Activated CD8-positive, alpha-beta memory T cell treated with anti-CD3 and anti-CD28 coated beads for 36 hours (primary cell): ENCODE measurements around the gene SYT12. TPM values are rescaled to one million over a fixed set of nuclear protein-coding genes. Genes with fewer than 3 reads are reported as not detected.

ENCODE experiments used
- CTCF ChIA-PET: fragments of 350-600 bp; sonication (Branson Sonifier 250); formaldehyde crosslinking; loops from one replicate; lab custom pipeline; 2021; ENCODE audit warnings: antibody characterized with exemption; lab: Charles Lee
- POLR2A ChIA-PET: fragments of 350-600 bp; sonication (Branson Sonifier 250); formaldehyde crosslinking; loops from one replicate; lab custom pipeline; 2021; ENCODE audit warnings: antibody characterized with exemption; lab: Charles Lee
- total RNA-seq, 2 experiments: library from RNA; stranded (reverse); gene quantifications; one replicate each; pipeline ENCODE4 v1.2.3, GENCODE V29; 2021

SYT12 gene
- total RNA-seq, 2 experiments from 2014 or later = not detected

- POLR2A ChIA-PET = no interaction called here
- CTCF ChIA-PET = no interaction called here
Measured at GRCh38 chr11:67048515-67049130, 25.7 kb downstream of the SYT12 start.

DNA sequence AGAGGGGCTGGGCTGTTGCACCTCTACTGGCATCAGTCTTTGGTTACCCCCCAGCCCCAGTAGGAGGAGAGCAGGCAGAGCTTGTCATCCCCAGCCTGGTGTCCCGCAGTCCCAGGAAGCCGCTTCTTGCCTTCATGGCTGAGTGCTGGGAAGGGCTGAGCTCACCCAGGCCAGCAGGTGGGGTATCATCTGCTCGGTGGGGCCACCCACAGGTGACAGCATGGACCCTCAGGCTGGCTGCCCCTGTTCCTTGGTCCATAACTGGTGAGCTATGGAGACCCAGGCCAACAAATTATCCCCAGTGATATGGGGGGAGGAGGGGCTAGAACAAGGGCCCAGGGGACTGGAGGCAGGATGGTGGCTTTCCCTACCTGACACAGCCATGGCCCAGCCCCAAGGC, 27.2 kb downstream of the SYT12 start:
- ChIA-PET CTCF (interaction anchor here (0.6 to 1.0 kb wide), 2 partner anchors 65 to 206 kb away, joined by 3 to 4 read pairs; no protein-coding TSS in a partner anchor), POLR2A (no interaction called here)

- ChIA-PET POLR2A (no interaction called here), CTCF (interaction anchor here (1.9 kb wide), 1 partner anchor 21 kb away, joined by 7 read pairs; no protein-coding TSS in a partner anchor)
Measured at GRCh38 chr11:67051180-67051893, 28.4 kb downstream of the SYT12 start.

DNA sequence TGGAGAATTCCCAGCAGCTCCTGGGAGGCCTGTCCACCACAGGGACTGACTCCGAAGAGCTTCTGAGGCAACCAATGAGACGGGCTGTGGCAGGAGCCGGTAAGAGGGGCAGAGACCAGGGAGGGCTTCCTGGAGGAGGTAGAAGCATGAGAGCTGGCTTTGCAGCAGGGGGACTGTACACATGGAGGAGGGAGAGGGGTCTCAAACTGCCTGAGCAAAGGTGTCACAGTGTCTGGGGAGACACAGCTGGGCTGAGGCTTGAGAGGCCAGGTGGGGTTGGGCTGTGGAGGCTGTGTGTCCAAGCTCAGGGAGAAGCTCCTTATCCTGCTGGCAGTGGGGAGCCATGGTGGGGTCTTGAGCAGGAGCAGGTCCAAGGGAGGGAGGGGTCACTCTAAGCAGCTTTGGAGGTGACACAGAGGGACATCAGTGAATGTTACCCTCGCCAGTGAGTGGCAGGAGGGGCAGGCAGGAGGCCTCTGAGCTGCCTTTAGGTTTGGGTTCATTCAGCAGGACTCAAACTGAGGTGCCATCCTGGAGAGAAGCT, 29.1 kb downstream of the SYT12 start:
- POLR2A ChIA-PET = no interaction called here
- CTCF ChIA-PET = interaction anchor here (1.9 kb wide), 1 partner anchor 21 kb away, joined by 7 read pairs; no protein-coding TSS in a partner anchor

DNA sequence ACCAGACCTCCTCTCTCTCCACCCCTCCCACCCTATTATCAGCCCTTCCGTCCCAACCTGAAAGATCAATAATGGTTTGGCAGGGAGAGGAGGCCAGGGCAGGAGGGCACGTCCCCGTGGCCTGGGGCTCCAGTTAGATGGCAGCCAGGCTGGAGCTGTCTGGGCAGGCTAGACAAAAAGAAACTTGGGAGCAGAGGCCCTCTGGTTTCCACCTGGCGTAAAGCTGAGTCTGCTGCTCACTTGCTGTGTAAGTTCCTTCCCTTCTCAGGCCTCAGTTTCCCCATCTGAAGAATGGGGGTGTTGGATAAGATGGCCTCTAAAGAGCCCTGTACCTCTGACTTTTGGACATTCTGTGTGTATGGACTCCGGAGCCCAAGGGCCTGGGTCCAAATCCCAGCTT, 30.0 kb downstream of the SYT12 start:
- CTCF ChIA-PET = interaction anchor here (0.8 to 1.9 kb wide), 3 partner anchors 20 to 210 kb away, joined by 3 to 7 read pairs (median 4); no protein-coding TSS in a partner anchor
- POLR2A ChIA-PET = no interaction called here

DNA sequence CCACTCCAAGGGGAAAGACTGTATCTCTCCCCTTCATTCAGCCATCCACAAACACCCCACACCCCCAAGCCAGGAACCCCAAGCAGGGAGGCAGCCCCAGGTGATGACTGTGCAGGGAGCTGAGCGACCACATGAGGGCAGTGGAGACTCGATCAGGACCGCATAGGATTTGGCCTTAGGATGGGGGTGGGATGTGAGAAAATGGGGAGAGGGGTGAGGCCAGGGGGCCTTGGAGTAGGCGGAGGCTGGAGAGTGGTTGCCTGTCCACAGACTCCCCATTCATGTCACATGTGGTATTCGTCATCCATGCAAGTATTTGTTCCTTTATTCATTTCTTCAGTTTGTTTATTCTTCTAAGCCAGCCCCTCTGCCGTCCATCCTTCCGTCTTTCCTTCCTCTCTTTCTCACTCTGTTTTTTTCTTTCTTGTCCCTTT, 31.0 kb downstream of the SYT12 start:
- POLR2A ChIA-PET = interaction anchor here (0.6 to 0.7 kb wide), 2 partner anchors 19 to 681 kb away, joined by 3 read pairs; no protein-coding TSS in a partner anchor
- CTCF ChIA-PET = interaction anchor here (0.5 to 1.2 kb wide), 7 partner anchors 10 to 209 kb away, joined by 3 to 5 read pairs (median 3); no protein-coding TSS in a partner anchor

DNA sequence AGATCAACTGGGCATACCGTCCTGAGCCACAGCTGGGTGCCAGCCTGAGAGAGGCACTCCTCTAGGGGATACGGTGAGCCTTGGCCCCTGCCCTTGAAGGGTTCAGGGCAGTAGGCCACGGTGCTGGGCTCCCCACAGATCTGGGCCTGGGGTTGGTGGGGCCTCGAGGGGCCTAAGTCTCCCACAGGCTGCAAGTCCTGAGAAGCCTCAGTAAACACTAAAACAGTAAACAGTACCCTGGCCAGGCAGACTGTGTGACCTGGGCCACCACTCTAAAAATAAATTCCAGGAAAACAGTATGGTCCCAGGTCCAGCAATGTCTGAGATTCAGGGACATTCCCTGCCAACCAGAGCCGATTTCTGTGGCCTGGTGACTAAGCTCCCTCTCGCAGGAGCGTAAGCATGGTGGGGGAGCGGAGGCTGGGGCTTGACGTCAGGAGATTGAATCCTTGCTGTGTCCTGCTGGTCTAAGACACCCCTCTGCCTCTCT, 31.5 kb downstream of the SYT12 start:
- CTCF ChIA-PET = interaction anchor here (0.5 to 2.8 kb wide), 7 partner anchors 11 to 88 kb away, joined by 3 to 11 read pairs (median 3); no protein-coding TSS in a partner anchor

DNA sequence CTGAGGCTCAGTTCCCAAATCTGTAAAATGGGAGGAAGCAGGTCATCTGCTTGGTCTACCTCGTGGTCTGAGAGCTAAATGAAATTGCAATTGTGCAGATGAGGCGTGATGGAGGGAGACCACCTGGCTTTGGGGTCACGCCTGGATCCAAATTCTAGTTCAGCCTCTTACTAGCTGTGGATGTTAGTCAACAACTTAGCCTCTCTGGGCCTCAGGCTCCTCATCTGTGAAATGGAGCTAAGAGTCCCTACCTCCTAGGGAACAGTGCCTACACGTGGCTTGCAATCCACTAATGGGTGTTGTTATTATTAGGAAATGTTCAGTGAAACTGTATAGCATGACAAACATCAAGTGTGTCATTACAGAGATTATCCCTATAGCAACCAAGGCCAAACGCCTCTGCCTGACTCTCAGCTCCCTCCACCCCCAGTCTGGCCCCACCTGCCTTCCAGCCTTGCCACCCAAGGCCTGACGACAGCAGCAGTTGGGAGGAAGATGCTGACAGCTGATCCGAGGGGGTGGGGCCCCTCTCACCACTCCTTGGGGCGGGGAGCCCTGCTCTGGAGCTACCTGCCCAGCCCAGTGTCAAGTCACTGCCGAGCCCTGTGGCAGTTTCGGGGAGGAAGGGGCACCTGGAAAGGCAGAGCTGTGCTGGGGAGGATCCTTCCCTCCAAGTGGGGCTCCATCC, 32.0 kb downstream of the SYT12 start:
- POLR2A ChIA-PET = interaction anchor here (0.5 kb wide), 1 partner anchor 416 kb away, joined by 5 read pairs; no protein-coding TSS in a partner anchor
- CTCF ChIA-PET = interaction anchor here (0.8 to 2.8 kb wide), 2 partner anchors 10 to 19 kb away, joined by 4 to 11 read pairs; no protein-coding TSS in a partner anchor

More for the DNA sequence above, 31.5 kb downstream of the SYT12 start:
- POLR2A ChIA-PET = interaction anchor here (0.6 to 0.7 kb wide), 2 partner anchors 19 to 682 kb away, joined by 3 read pairs; no protein-coding TSS in a partner anchor

- ChIA-PET POLR2A (no interaction called here), CTCF (interaction anchor here (2.8 kb wide), 1 partner anchor 18 kb away, joined by 11 read pairs; no protein-coding TSS in a partner anchor)
Measured at GRCh38 chr11:67055812-67056211, 32.9 kb downstream of the SYT12 start.

DNA sequence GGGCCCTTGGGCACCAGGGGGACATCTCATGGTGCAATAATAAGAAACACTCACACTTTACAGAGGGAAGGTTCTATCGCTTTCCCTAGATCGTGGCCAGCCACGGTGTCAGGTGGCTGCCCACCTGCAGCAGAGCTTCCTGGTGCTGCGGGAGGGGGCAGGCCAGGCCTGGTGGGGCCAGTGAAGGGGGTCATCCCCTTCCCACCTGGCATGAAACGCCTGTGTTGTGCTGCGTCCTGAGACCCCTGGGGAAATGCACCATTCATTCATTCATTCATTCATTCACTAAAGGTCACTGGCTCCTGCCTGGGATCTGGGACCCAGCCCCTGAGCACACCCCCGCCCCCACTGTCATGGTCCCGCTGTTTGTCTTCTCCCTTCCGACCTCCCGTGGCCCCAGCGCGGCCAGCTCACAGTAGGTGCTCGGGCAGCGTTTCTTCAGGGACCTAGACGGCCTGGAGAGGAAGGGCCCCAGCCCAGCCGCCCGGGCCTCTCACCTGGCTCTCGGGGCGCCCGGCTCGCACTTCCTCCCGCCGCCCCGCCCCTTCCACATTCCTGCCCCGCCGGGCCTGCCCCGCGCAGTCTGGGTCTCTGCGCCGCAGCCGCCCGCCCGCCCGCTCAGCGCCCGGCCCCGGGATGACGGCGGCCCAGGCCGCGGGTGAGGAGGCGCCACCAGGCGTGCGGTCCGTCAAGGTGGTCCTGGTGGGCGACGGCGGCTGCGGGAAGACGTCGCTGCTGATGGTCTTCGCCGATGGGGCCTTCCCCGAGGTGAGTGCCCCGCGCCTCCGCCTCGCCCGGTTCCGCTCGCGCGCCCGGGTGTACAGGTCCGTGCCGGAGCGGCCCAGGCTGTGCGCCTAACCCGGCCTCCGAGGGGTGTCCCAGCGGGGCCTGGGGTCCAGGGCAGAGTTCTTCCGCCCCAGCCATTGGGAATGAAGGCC, 33.6 kb downstream of the SYT12 start, which contains the start of gene RHOD:
RHOD (plus strand) TSS at position 581 of the 938 bp plus-strand sequence; CDS start at position 637, 56 bp downstream.
- POLR2A ChIA-PET = no interaction called here
- CTCF ChIA-PET = interaction anchor here (1.7 to 2.8 kb wide), 2 partner anchors 15 to 17 kb away, joined by 7 to 11 read pairs; no protein-coding TSS in a partner anchor

DNA sequence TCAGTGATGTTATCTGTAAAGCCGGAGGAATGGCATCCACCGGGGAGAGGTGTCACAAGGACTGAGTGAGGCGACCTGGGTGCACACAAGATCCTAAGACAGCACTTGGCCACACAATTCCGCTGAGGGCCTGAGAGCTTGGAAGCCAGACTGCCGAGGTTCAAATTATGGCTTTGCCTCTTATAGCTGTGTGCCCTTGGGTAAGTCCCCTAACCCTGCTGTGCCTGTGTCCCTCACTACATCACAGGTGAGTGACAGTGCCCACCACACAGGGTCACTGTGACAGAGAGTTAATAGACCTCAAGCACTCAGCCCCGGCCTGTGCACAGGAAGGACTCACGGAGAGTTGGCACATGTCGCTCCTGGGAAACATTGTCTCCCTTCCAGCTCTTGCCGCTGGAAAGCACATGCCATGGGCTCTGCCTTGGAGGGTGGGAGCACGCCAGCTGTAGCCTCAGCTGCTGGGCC, 34.3 kb downstream of the SYT12 start:
- ChIA-PET CTCF (interaction anchor here (1.7 kb wide), 1 partner anchor 14 kb away, joined by 7 read pairs; no protein-coding TSS in a partner anchor), POLR2A (no interaction called here)

DNA sequence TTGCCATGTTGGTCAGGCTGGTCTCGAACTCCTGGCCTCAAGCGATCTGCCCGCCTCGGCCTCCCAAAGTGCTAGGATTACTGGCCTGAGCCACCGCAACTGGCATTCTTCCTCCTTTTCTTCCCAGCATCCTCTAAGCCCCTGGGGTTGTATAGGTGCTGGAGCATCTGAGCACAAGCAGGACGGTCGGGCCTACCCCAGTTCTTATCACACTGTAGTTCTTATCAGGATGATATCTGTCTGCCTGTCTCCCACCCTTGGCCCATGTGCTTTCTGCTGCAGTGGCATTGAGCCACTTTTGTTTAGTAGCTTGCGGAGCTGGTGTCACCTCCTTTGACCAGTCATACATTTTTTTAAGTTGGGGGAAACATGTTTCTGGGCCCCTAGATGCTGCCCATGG, 35.6 kb downstream of the SYT12 start:
- CTCF ChIA-PET = no interaction called here
- POLR2A ChIA-PET = no interaction called here

- ChIA-PET CTCF (no interaction called here), POLR2A (no interaction called here)
Measured at GRCh38 chr11:67059671-67060070, 36.7 kb downstream of the SYT12 start.

DNA sequence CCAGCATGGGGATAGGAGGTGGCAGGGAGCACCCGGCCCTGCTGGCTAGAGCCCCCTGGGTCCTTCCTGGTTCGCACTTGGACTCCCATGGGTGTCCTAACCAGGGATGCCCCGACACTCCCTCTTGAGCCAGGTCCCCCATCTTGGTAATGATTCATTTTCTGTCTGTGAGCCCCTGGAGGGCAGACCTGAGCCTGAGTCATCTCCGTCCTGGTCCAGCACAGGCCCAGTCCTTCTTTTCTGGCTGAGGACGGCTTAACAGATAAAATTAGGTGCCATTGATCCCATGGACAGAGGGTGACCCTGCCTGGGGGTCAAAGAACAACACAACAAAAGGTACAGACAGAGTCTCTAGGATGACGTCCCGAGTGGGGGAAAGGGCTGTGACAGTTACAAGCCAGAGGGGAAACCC, 37.2 kb downstream of the SYT12 start:
- CTCF ChIA-PET = interaction anchor here (0.6 kb wide), 1 partner anchor 25 kb away, joined by 5 read pairs; no protein-coding TSS in a partner anchor
- POLR2A ChIA-PET = interaction anchor here (0.6 kb wide), 1 partner anchor 592 kb away, joined by 3 read pairs; no protein-coding TSS in a partner anchor

GRCh38 chr11:67062526-67063373, 39.8 kb downstream of the SYT12 start:
- POLR2A ChIA-PET = no interaction called here

DNA sequence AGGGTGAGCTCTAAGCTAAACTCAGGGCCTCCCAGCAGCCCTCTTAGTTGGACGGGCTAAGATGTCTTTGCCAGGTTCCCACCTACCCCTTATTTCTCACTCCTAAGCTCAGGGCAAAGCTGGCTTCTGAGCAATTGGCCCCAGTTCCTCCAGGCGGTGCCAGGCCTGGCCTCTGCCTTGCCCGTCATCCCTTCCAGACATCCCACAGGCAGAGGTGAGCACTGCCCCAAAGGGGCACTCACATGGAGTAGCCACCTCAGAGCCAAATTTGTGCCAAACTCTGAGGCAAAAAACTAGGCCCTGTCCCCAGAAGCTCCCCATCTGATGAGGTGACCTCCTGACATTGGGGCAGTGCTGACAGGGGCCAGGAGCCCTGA, 43.4 kb downstream of the SYT12 start:
- POLR2A ChIA-PET = no interaction called here
- CTCF ChIA-PET = no interaction called here

More at GRCh38 chr11:67062526-67063373, 39.8 kb downstream of the SYT12 start:
- CTCF ChIA-PET = interaction anchor here (0.9 kb wide), 1 partner anchor 9 kb away, joined by 3 read pairs; no protein-coding TSS in a partner anchor
